HG03439 (cell line): ENCODE data around the gene ZFHX2.
"Not testable (repeated sequence)": the region's sequence is repeated elsewhere in the genome, so short reads cannot be mapped to it uniquely, and the experiment has no call there.

Source experiments
- ATAC-seq: cut with Tn5 transposase; IDR thresholded peaks from one replicate; pipeline ENCODE4 v1.9.1; 2021; ENCODE audit warnings: mild to moderate bottlenecking, moderate library complexity; ENCODE audit not compliant: unreplicated experiment

Gene ZFHX2

GRCh38 chr14:23551266-23552028, at the start of gene ZFHX2:
TSS of gene ZFHX2 (minus strand) at chr14:23551765. CDS start at chr14:23535325, 16,440 bp downstream.
- ATAC-seq = peak; percentile 46

GRCh38 chr14:23600806-23601205, 49.2 kb upstream of the ZFHX2 start:
- no peak for ATAC-seq

GRCh38 chr14:23600322-23600707, 48.8 kb upstream of the ZFHX2 start:
- ATAC-seq = no peak

GRCh38 chr14:23594191-23594590, 42.6 kb upstream of the ZFHX2 start:
- ATAC-seq = not testable (repeated sequence)

GRCh38 chr14:23590198-23590597, 38.6 kb upstream of the ZFHX2 start:
- no peak for ATAC-seq

- ATAC-seq = no peak
These were observed 38.0 kb upstream of the ZFHX2 start for GRCh38 chr14:23589606-23590005.

GRCh38 chr14:23588884-23589598, 37.5 kb upstream of the ZFHX2 start:
- ATAC-seq = peak; percentile 97

GRCh38 chr14:23584527-23585203, 33.1 kb upstream of the ZFHX2 start:
- ATAC-seq = not testable (repeated sequence)

GRCh38 chr14:23583761-23584526, 32.4 kb upstream of the ZFHX2 start:
- not testable (repeated sequence) for ATAC-seq

- no peak for ATAC-seq
These were observed 31.6 kb upstream of the ZFHX2 start for GRCh38 chr14:23582906-23583760.

- ATAC-seq = no peak
These were observed 29.4 kb upstream of the ZFHX2 start for GRCh38 chr14:23580948-23581281.

GRCh38 chr14:23580152-23580926, 28.8 kb upstream of the ZFHX2 start:
- no peak for ATAC-seq

GRCh38 chr14:23579739-23580138, 28.2 kb upstream of the ZFHX2 start:
- ATAC-seq = no peak

GRCh38 chr14:23579311-23579630, 27.7 kb upstream of the ZFHX2 start:
- no peak for ATAC-seq

- ATAC-seq = no peak
These were observed 27.2 kb upstream of the ZFHX2 start, which contains the start of gene JPH4 for GRCh38 chr14:23578560-23579310. TSS of gene JPH4 (minus strand) at chr14:23578790. CDS start at chr14:23577453, 1,337 bp downstream.

GRCh38 chr14:23577710-23578392, 26.3 kb upstream of the ZFHX2 start:
- no peak for ATAC-seq

GRCh38 chr14:23577004-23577681, 25.6 kb upstream of the ZFHX2 start:
- ATAC-seq = no peak
